Measurements from ENCODE around the gene MDGA2. TPM values are rescaled to one million over a fixed set of nuclear protein-coding genes. Genes with fewer than 3 reads are reported as not detected.

MDGA2 gene
- total RNA-seq, result under 1 TPM in 2 of 9 donors, not detected in 7; 0.12 to 0.26 TPM
- not detected for polyA plus RNA-seq
- long read RNA-seq, donor 1, result 0 reads
- long read RNA-seq, donor 2, result 0 reads
- long read RNA-seq, donor 3, result 0 reads

- H3K4me3 ChIP-seq, result peak within 1 kb of the TSS in 10 of 12 donors; percentile 8 to 34 (median 24)
- WGBS, 4 donors, result 1% methylated on average over 70 to 90 of the region's 90 CpGs
- no peak for DNase-seq
- intact Hi-C loops (cut with DNase I), result no loop called here
- H3K27ac ChIP-seq, result no peak within 1 kb of the TSS
- peaks cover 0 to 26% (median 8%) of the 10 kb centered on the region in 12 donors for H3K4me1 ChIP-seq
- no peaks in the 10 kb centered on the region for H3K9me3 ChIP-seq
- ATAC-seq, result peak in 1 of 4 donors; percentile 34
- peaks cover 16 to 80% (median 49%) of the 10 kb centered on the region in 9 donors for H3K27me3 ChIP-seq
- no peak for TF ChIP-seq CTCF (IDR thresholded peaks at IDR 0.05)
- TF ChIP-seq POLR2A (IDR thresholded peaks at IDR 0.05), result no peak
- no peaks in the 10 kb centered on the region for H3K36me3 ChIP-seq
These were observed at the start of gene MDGA2 for GRCh38 chr14:47675466-47676314. TSS of gene MDGA2 (minus strand) at chr14:47675605.

GRCh38 chr14:47722929-47723693, 47.7 kb upstream of the MDGA2 start:
- no peaks in the 10 kb centered on the region for H3K9me3 ChIP-seq
- intact Hi-C loops (cut with DNase I), result no loop called here
- H3K27ac ChIP-seq, result no peak overlapping the region
- H3K36me3 ChIP-seq, result no peaks in the 10 kb centered on the region
- WGBS, 4 donors, result 53 to 63% (median 57%) methylated on average over 2 of the region's 2 CpGs
- no peak for DNase-seq
- H3K4me3 ChIP-seq, result no peak overlapping the region
- H3K27me3 ChIP-seq, result no peaks in the 10 kb centered on the region
- ATAC-seq, result no peak
- no peak for TF ChIP-seq POLR2A (IDR thresholded peaks at IDR 0.05)
- TF ChIP-seq CTCF (IDR thresholded peaks at IDR 0.05), result no peak
- H3K4me1 ChIP-seq, result no peaks in the 10 kb centered on the region

GRCh38 chr14:47720281-47720680, 44.9 kb upstream of the MDGA2 start:
- intact Hi-C loops (cut with DNase I), result no loop called here
- no peak overlapping the region for H3K4me3 ChIP-seq
- no peaks in the 10 kb centered on the region for H3K36me3 ChIP-seq
- H3K27me3 ChIP-seq, result no peaks in the 10 kb centered on the region
- H3K27ac ChIP-seq, result no peak overlapping the region
- no peaks in the 10 kb centered on the region for H3K4me1 ChIP-seq
- DNase-seq (no peak), ATAC-seq (no peak)
- TF ChIP-seq POLR2A (IDR thresholded peaks at IDR 0.05) (no peak), CTCF (IDR thresholded peaks at IDR 0.05) (no peak)
- peaks cover 0 to 6% (median 0%) of the 10 kb centered on the region in 12 donors for H3K9me3 ChIP-seq
- WGBS, 4 donors, result 82 to 90% (median 86%) methylated on average over 4 of the region's 4 CpGs

- H3K9me3 ChIP-seq, result peaks cover 0 to 6% (median 0%) of the 10 kb centered on the region in 12 donors
- no peaks in the 10 kb centered on the region for H3K36me3 ChIP-seq
- intact Hi-C loops (cut with DNase I), result no loop called here
- DNase-seq, result no peak
- 76 to 89% (median 84%) methylated on average over 3 of the region's 3 CpGs for WGBS, 4 donors
- no peaks in the 10 kb centered on the region for H3K4me1 ChIP-seq
- ATAC-seq, result no peak
- no peak overlapping the region for H3K4me3 ChIP-seq
- H3K27ac ChIP-seq, result no peak overlapping the region
- no peaks in the 10 kb centered on the region for H3K27me3 ChIP-seq
- TF ChIP-seq POLR2A (IDR thresholded peaks at IDR 0.05), result no peak
- TF ChIP-seq CTCF (IDR thresholded peaks at IDR 0.05), result no peak
These were observed 39.9 kb upstream of the MDGA2 start for GRCh38 chr14:47715330-47715729.

Data from heart left ventricle (tissue), 16 donors.